ENCODE data around the gene CCDC188.
A peak's percentile ranks its signal among the peaks of the same experiment; 100 is the strongest.

CCDC188 gene

GRCh38 chr22:20128902-20129746 lies 21.7 kb downstream of the CCDC188 start:
- POLR2A ChIA-PET = interaction anchor here (0.7 to 4.9 kb wide), 2 partner anchors 10 to 18 kb away, joined by 5 to 62 read pairs; partner anchors contain the start of genes RANBP1 and TRMT2A
- H3K9me3 ChIP-seq (ENCODE audit: control insufficient read depth, insufficient read depth, low read depth, low read length) = no peaks in the 10 kb centered on the region
- CTCF ChIA-PET = interaction anchor here (1.4 to 1.8 kb wide), 4 partner anchors 9 to 157 kb away, joined by 3 to 7 read pairs (median 6); partner anchors contain the start of gene TRMT2A
- no peak overlapping the region for H3K4me3 ChIP-seq (ENCODE audit: low read depth, low read length)
- H3K27ac ChIP-seq (ENCODE audit: extremely low read depth, low read depth, low read length) = no peak overlapping the region; the same call in 1 of the 2 replicates
- peaks cover 0 to 48% of the 10 kb centered on the region in 2 experiments; a peak in 1 of 3 replicates for H3K36me3 ChIP-seq (ENCODE audit: control insufficient read depth in 2 of 2, insufficient read depth in 1 of 2, low read length in 2 of 2)
- H3K4me1 ChIP-seq (ENCODE audit: control insufficient read depth, insufficient read depth, low read length) = peaks cover 3% of the 10 kb centered on the region; the same call in 1 of the 2 replicates
- TF ChIP-seq ZBTB17 (tag by site-specific recombination; IDR thresholded peaks at IDR 0.05) = peak; percentile 62
- TF ChIP-seq ZBTB20 (tag by site-specific recombination; IDR thresholded peaks at IDR 0.05) = peak; percentile 59
- peak; percentile 90 for TF ChIP-seq ZNF654 (tag by site-specific recombination; IDR thresholded peaks at IDR 0.05; ENCODE audit: low read depth)
- peak; percentile 73 for TF ChIP-seq PATZ1 (tag by site-specific recombination; IDR thresholded peaks at IDR 0.05)
- no peak for TF ChIP-seq SALL2 (tag by site-specific recombination; IDR thresholded peaks at IDR 0.05; ENCODE audit: borderline replicate concordance)
- TF ChIP-seq ZNF692 (tag by site-specific recombination; IDR thresholded peaks at IDR 0.05) = 0 out of 2 replicates have a peak, but pooled peaks have one; percentile 52
- TF ChIP-seq ZNF548 (tag by site-specific recombination; IDR thresholded peaks at IDR 0.05) = no peak
- TF ChIP-seq ZBTB8A (tag by site-specific recombination; IDR thresholded peaks at IDR 0.05) = peak; percentile 47; the same call in 1 of the 2 replicates
- peak; percentile 99 for TF ChIP-seq ZBTB44 (tag by site-specific recombination; IDR thresholded peaks at IDR 0.05)
- no peak for TF ChIP-seq ZNF404 (tag by site-specific recombination; IDR thresholded peaks at IDR 0.05)
- peak; percentile 51; the same call in 1 of the 2 replicates for TF ChIP-seq ZNF10 (tag by site-specific recombination; IDR thresholded peaks at IDR 0.05)
- peak; percentile 48; the same call in 1 of the 2 replicates for TF ChIP-seq ZIC2 (tag by site-specific recombination; IDR thresholded peaks at IDR 0.05)
- TF ChIP-seq ZNF2 (tag by site-specific recombination; IDR thresholded peaks at IDR 0.05) = peak; percentile 32
- TF ChIP-seq MYNN (tag by site-specific recombination; IDR thresholded peaks at IDR 0.05; ENCODE audit: borderline replicate concordance) = no peak
- TF ChIP-seq ZNF600 (tag by site-specific recombination; IDR thresholded peaks at IDR 0.05) = peak; percentile 84
- peak; percentile 35; the same call in 1 of the 2 replicates for TF ChIP-seq ZBTB10 (tag by site-specific recombination; IDR thresholded peaks at IDR 0.05)
- peak; percentile 86 for TF ChIP-seq PRDM1 (tag by site-specific recombination; IDR thresholded peaks at IDR 0.05)
- TF ChIP-seq SCRT1 (tag by site-specific recombination; IDR thresholded peaks at IDR 0.05; ENCODE audit: borderline replicate concordance) = 0 out of 2 replicates have a peak, but pooled peaks have one; percentile 21
- TF ChIP-seq ZNF639 (tag by site-specific recombination; IDR thresholded peaks at IDR 0.05) = peak; percentile 43; the same call in 1 of the 2 replicates
- TF ChIP-seq GLIS1 (tag by site-specific recombination; IDR thresholded peaks at IDR 0.05) = peak; percentile 95
- TF ChIP-seq CTCF (tag by site-specific recombination; IDR thresholded peaks at IDR 0.05) = peak; percentile 90
- peak; percentile 78 for TF ChIP-seq SCRT2 (tag by site-specific recombination; IDR thresholded peaks at IDR 0.05)
- no peak for TF ChIP-seq ZNF791 (tag by site-specific recombination; IDR thresholded peaks at IDR 0.05)
- TF ChIP-seq ZNF571 (tag by site-specific recombination; IDR thresholded peaks at IDR 0.05) = no peak
- peak; percentile 41; the same call in 1 of the 2 replicates for TF ChIP-seq ZNF660 (tag by site-specific recombination; IDR thresholded peaks at IDR 0.05)
- TF ChIP-seq GLIS2 (tag by site-specific recombination; IDR thresholded peaks at IDR 0.05) = peak; percentile 95
